Stimulated activated CD8-positive, alpha-beta memory T cell treated with anti-CD3 and anti-CD28 coated beads, Interleukin-12 subunit alpha, Interleukin-12 subunit beta, amount 100 ng/mL, for 24 hours (primary cell): ENCODE data around the gene HSD11B1L.

Experiments
- DNase-seq: peaks from one replicate; pipeline ENCODE4 v3.0.0-alpha.2; 2020; ENCODE audit errors: extremely low read depth

HSD11B1L gene

DNA sequence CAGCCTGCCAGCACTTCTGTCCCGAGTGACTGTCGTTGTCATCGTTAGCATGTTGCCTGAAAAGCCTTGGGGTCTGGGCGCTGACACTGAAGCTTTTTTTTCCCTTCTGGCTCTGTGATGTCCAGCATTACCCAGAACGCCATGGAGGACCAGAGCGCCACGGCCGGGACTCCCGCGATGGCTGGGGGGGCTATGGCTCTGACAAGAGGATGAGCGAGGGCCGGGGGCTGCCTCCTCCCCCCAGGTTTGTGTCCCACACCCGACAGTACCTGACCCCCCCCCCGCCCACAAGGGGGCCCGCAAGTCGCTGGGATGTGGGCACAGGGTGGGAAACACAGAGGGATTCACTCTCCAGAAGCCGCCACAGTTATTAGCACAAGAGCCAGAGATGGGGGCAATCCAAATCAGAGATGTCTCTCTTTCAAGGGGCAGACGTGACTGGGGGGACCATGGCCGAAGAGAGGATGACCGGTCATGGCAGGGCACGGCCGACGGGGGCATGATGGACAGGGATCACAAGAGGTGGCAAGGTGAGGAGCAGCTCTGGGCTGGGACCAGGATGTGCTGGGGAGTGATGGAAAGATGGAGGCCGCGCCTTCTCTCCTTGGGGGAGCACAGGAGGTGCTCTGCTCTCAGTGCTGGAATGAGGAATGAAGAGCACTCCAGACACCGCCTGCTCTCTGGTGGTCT lies 13.8 kb upstream of the HSD11B1L start:
- DNase-seq, result no peak

GRCh38 chr19:5667751-5668271 lies 13.0 kb upstream of the HSD11B1L start:
- DNase-seq, result no peak

- DNase-seq, result no peak
Observed at GRCh38 chr19:5669212-5669611, 11.6 kb upstream of the HSD11B1L start.

DNA sequence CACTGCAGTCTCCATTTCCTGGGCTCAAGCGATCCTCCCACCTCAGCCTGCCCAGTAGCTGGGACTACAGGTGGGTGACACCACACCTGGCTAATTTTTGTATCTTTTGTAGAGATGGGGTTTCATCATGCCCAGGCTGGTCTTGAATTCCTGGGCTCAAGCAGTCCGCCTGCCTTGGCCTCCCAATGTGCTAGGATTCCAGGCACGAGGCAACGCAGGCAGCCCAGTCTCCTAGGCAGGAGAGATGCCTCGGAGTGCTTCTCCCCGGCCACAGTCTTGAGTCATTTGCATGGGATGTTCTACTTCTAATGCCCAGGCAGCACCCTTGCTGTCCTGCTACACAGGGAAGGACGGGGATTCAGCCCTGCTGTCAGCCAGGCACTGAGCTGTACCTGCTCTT lies 9.2 kb upstream of the HSD11B1L start:
- DNase-seq, result no peak

DNA sequence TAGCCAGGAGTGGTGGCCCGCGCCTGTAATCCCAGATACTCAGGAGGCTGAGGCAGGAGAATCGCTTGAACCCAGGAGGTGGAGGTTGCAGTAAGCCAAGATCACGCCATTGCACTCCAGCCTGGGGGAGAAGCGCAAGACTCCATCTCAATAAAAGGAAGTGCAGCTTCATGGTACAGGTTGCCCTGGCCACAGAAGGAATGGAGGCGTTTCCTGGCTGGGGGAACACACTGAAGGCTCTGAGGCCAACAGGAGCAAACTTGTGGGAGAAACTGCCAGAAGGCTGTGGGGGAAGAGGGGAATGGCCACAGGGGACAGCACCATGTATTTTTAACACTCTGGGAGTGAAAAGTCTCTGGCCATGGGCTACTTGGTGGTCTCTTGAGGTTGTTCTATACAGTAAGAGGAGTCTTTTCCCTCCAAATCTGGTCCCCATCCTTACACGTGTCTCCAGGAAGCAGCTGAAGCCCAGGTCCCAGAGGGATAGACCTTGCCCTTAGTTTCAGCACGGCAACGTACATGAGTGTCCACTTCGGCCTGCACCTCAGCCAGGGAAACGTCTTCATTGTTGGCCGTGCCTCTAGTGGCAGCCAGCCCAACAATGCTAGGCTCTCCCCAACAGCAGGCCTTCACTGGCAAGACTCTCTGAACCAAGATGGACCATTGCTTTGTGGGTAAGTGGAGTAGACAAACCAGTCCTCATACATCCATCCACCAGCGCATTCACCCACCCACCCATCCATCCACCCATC lies 7.9 kb upstream of the HSD11B1L start:
- DNase-seq, result no peak

GRCh38 chr19:5673752-5674151 lies 7.1 kb upstream of the HSD11B1L start:
- DNase-seq, result no peak

- DNase-seq, result no peak
Observed at GRCh38 chr19:5674714-5675113, 6.1 kb upstream of the HSD11B1L start.

DNA sequence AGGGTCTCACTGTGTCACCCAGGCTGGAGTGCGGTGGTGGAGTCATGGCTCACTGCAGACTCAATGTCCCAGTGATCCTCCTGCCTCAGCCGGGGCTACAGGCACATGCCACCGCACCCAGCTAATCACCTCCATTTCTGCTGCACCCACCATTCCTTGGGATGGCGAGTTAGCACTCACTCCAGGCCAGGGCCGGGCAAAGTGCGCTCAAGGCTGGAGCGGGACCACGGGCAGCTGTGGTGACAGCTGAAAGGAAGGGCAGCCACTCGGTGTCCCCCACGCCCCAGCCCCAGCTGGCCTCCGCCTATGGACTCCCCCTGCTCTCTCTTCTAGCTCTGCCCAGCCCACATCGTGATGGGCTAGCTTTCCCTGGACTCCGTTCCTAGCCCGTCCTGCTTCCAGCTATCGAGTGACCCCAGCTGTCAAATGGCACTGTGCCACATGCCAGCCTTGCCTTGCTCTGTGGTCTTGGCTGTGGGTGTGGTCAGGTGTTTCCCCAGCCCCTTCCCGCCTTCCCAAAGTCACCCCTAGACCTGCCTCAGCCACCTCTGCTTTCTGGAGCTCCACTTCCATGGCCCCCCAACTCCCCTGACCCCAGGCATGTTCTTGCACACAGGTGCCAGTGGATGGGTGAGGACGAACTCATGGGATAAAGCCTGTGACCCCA lies 4.6 kb upstream of the HSD11B1L start:
- DNase-seq, result no peak

GRCh38 chr19:5676772-5677105 lies 4.1 kb upstream of the HSD11B1L start:
- no peak for DNase-seq

- no peak for DNase-seq
Observed at GRCh38 chr19:5677136-5677535, 3.7 kb upstream of the HSD11B1L start.

DNA sequence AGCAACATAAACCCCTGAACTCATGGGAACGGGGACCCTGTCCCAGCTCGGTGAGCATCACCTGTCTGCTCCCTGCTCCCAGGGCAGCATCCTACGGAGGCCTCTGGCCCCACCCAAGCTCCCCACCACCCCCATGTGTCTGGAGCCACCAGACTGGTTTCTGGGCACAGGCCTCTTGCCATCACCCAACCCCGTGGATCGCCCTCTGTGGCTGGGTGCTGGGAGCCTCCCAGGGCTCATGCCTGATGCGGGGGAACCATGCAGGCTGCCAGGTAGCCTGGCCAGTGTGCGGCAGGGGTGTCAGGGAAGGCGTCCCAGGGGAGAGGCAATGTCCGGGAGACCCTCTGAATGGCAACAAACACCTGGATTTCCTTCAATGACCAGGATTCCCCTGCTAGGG lies 3.2 kb upstream of the HSD11B1L start:
- DNase-seq, result no peak

DNA sequence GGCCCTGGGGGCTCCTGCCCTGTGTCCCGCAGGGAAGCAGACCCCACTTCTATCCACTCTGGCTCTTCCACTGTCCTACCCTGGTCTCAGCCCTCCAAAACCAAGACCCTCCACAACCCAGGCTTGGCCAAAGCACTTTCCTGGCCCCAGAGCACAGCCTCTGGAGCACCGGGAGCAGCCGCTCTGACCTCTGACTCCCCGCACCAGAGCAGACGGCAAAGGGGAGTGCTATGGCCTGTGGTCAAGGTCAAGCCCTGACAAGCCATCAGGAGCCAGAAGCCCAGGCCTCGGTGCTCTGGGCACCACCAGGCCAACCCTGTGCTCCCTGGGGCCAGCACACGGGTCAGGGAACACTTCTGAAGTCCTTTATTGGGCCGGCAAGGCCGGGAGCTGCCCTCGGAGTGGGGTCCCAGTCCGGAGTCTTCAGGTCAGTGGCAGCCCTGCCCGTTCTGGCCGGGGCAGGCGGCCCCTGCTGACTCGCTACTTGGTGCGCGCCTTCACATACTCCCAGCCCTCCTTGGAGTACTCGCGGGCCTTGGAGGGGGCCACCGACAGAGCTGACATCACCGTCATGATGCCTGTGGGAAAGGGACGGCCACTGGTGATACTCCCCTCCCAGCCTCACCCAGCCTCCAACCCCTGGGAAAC lies 2.6 kb upstream of the HSD11B1L start:
- no peak for DNase-seq

GRCh38 chr19:5679289-5680083 lies 1.3 kb upstream of the HSD11B1L start:
- no peak for DNase-seq

- no peak for DNase-seq
Observed at GRCh38 chr19:5680084-5680436, 767 bp upstream of the HSD11B1L start.

- DNase-seq, result no peak
Observed at GRCh38 chr19:5681391-5682106, 722 bp downstream of the HSD11B1L start.

GRCh38 chr19:5682107-5682482 lies 1.3 kb downstream of the HSD11B1L start:
- DNase-seq, result no peak

GRCh38 chr19:5683177-5683886 lies 2.5 kb downstream of the HSD11B1L start:
- no peak for DNase-seq

DNA sequence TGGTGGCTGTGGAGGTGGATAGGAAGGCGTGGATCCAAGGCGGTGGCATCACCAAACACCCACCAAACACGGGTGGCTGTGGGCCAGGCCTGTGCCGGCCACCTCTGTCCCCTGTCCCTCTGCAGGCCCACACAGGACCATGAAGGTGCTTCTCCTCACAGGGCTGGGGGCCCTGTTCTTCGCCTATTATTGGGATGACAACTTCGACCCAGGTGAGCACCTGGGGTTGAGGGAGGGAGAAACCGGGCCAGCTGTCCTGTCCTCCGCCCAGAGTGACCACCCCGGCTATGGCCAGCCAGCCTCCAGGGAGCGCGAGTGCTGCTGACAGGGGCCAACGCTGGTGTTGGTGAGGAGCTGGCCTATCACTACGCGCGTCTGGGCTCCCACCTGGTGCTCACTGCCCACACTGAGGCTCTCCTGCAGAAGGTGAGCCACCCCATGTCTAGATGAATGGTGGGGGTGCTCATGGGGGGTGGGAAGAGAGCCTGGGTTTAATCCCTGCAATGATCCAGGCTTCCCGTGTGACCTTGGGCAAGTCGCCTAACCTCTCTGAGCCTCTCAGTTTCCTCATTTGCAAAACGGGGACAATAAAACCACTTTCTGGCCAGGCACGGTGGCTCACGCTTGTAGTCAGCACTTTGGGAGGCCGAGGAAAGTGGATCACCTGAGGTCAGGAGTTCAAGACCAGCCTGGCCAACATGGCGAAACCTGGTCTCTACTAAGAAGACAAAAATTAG lies 4.0 kb downstream of the HSD11B1L start:
- DNase-seq, result no peak

DNA sequence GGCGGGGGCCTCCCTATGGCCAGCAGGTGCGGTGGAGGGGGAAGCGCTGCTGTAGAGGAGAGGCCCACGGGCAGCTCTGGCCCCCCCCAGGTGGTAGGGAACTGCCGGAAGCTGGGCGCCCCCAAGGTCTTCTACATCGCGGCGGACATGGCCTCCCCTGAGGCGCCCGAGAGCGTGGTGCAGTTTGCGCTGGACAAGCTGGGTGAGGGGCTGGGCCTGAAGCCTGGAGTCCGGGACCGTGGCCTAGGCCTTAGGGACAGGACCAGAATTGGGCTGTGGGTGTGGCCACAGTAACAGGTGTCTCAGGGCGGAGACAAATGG lies 5.5 kb downstream of the HSD11B1L start:
- DNase-seq, result no peak
